ENCODE data around the gene UTS2R.

- TF ChIP-seq CTCF (conservative IDR thresholded peaks at IDR 0.05; ENCODE audit: low read length) (no peak), EZH2phosphoT487 (IDR thresholded peaks at IDR 0.05; ENCODE audit: borderline replicate concordance) (no peak)
These were observed 26.2 kb upstream of the UTS2R start for GRCh38 chr17:82345151-82345976.

Measured in Loucy (cell line).